NCI-H187 treated with DMSO at 0.1 percent for 48 hours (cell line): Measurements from ENCODE around the gene USO1.

Experiments used
- DNase-seq: peaks from one replicate; lab custom pipeline; 2025; lab: John Stamatoyannopoulos, UW

USO1 gene

DNA sequence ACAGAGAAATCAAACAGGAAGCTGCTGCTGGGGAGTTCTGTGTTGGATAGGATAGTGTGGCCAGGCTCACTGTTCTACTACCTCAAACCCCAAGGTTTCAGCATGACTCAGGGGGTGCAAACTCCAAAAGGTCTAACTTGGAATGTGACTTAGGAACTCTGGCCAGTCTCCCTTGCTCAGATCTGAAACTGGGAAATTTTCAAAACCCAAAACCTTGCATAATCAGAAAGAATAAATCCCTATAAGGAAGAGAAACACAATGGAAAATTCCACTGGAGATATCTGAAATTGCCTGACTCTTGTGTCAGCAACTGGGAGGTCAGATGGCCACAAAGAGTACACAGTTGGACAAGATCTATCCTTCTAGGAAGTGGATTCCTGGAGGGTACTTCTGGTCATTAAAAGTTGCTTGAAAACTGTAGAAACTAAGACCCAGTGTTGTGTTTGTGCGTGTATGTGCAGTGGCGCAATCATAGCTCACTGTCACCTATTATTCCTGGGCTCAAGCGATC, 119.8 kb downstream of the USO1 start:
- no peak for DNase-seq

DNA sequence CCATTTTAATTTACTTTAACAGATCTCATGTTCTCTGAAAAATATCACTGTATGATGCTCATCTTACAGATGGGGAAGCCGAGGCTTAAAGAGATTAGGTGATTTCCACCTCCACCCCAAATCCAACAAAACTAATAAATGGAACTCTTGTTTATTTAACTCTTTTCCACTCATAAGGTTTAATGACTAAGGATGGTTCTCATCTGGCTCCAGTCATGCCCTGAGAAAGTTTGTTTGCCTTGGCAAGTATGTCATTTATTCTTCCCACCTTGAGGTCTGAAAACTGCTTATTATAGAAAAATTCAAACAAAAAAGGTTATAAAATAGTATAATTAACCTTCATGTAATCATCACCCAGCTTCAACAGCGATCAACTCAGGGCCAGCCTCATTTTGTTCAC, 121.6 kb downstream of the USO1 start:
- no peak for DNase-seq

GRCh38 chr4:75848171-75848760, 123.9 kb downstream of the USO1 start:
- peak; percentile 66 for DNase-seq

GRCh38 chr4:75848891-75849290, 124.5 kb downstream of the USO1 start:
- DNase-seq: no peak

DNA sequence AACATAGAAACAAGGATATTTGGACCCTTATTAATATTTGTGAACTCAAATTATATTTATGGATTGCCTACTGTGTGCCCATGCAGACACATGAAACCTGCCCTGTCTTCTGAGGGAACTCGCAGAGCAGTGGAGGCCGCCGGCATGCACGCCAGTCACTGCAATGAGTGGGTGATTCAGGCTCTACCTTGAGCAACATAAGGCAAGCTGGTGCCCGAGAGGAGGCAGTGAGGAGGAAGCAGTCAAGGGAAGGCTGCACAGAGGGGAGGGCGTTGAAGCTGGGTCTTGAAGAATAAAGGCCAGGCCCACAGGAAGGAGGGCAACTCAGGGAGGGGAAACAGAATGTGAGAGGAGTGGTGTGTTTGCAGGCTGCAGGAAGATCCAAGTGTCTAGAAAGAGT, 125.1 kb downstream of the USO1 start:
- DNase-seq: no peak

GRCh38 chr4:75858721-75859120, 134.3 kb downstream of the USO1 start:
- DNase-seq: no peak

DNA sequence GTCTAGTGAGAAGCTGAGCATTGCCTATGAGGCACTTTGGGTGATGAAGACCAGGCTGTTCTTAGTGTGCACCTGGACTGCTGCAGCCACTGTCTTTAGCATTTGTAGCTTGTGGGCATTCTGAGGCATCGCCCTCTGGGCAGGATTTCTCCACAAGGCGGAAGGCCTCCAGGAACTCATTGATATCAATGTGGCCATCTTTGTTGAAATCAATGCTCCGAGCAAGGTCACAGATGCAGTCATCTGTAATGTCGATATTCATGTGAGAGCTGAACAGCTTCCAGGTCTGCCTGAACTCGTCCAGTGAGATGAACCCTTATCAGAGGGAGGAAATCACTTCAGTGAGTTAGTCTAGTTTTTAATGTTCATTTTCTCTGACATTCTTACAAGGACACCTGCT, 136.2 kb downstream of the USO1 start:
- DNase-seq: no peak
